ENCODE results near the gene UBTF.

DNA sequence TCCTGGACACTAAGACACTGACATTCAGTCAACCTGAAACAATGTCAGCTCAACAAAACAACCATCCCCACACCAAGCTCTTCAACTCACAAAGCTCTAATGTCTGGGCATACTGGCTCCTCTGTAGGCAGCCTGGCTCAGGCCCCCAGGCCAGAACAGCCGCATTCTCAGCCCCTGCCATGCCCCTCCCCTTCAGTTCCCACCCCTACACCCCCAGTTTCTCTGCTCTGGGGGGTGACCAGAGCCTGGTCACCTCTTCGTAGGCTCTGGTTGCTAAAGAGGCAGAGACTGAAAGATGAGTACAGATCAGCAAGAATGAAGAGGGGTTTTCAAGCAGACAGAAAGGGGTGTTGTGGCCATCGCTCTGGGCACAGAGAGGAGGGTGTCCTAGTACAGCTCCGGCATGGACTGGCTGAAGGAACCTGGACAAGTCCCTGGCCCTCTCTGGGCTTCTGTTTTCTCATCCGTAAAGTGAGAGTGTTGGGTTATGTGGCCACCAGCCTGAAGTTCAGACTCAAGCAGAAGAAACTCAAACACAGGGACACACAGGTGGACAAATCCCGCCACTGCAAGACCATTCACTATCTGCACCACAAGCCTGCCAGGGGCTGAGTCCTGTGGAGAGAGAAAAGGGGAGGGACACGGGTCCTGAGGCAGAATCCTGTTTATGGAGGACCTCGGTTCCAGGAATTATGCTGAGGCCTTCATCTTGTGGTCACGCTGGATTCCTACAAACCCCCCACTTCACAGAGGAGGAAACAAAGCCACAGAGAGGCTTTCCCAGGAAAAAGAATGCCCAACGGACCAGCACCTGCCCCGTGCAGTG lies 49.4 kb upstream of the UBTF start:
- TF ChIP-seq CTCF (IDR thresholded peaks at IDR 0.05), result no peak
- TF ChIP-seq EZH2 (IDR thresholded peaks at IDR 0.05; ENCODE audit: borderline replicate concordance, insufficient read depth, low read depth, low read length, poor library complexity, severe bottlenecking), result no peak

All from B cell (primary cell).